ENCODE measurements around the gene ARHGEF25.
"Not testable (repeated sequence)": the region's sequence is repeated elsewhere in the genome, so short reads cannot be mapped to it uniquely, and the experiment has no call there.

DNA sequence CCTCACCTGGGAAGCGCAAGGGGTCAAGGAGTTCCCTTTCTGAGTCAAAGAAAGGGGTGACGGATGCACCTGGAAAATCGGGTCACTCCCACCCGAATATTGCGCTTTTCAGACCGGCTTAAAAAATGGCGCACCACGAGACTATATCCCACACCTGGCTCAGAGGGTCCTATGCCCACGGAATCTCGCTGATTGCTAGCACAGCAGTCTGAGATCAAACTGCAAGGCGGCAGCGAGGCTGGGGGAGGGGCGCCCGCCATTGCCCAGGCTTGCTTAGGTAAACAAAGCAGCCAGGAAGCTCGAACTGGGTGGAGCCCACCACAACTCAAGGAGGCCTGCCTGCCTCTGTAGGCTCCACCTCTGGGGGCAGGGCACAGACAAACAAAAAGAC, 35.4 kb downstream of the ARHGEF25 start:
- TF ChIP-seq, protein P1, sequence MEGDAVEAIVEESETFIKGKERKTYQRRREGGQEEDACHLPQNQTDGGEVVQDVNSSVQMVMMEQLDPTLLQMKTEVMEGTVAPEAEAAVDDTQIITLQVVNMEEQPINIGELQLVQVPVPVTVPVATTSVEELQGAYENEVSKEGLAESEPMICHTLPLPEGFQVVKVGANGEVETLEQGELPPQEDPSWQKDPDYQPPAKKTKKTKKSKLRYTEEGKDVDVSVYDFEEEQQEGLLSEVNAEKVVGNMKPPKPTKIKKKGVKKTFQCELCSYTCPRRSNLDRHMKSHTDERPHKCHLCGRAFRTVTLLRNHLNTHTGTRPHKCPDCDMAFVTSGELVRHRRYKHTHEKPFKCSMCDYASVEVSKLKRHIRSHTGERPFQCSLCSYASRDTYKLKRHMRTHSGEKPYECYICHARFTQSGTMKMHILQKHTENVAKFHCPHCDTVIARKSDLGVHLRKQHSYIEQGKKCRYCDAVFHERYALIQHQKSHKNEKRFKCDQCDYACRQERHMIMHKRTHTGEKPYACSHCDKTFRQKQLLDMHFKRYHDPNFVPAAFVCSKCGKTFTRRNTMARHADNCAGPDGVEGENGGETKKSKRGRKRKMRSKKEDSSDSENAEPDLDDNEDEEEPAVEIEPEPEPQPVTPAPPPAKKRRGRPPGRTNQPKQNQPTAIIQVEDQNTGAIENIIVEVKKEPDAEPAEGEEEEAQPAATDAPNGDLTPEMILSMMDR (IDR thresholded peaks at IDR 0.05): not testable (repeated sequence)
- not testable (repeated sequence) for TF ChIP-seq EZH2 (IDR thresholded peaks at IDR 0.05; ENCODE audit: borderline replicate concordance, insufficient read depth, low read depth, low read length, poor library complexity, severe bottlenecking)

Data from B cell (primary cell).